ENCODE results near the gene ZFAND3.

The ZFAND3 gene

GRCh38 chr6:37819177-37819801, at the start of gene ZFAND3:
Gene ZFAND3, plus strand, starts transcription at chr6:37819727. Its CDS starts 219 bp downstream, at chr6:37819946.
- DNase-seq (ENCODE audit: low read depth in 2 of 3, low spot score in 2 of 3), result peak; percentile 88 to 93 (median 89)

GRCh38 chr6:37774028-37774680, 45.4 kb upstream of the ZFAND3 start:
- no peak for DNase-seq (ENCODE audit: low read depth in 2 of 3, low spot score in 2 of 3)

GRCh38 chr6:37776566-37776965, 43.0 kb upstream of the ZFAND3 start:
- no peak for DNase-seq (ENCODE audit: low read depth in 2 of 3, low spot score in 2 of 3)

- DNase-seq (ENCODE audit: low read depth in 2 of 3, low spot score in 2 of 3), result no peak
Measured at GRCh38 chr6:37777272-37777834, 42.2 kb upstream of the ZFAND3 start.

- DNase-seq (ENCODE audit: low read depth in 2 of 3, low spot score in 2 of 3), result no peak
Measured at GRCh38 chr6:37779111-37779800, 40.3 kb upstream of the ZFAND3 start.

GRCh38 chr6:37779902-37780628, 39.5 kb upstream of the ZFAND3 start:
- no peak for DNase-seq (ENCODE audit: low read depth in 2 of 3, low spot score in 2 of 3)

GRCh38 chr6:37781788-37782187, 37.7 kb upstream of the ZFAND3 start:
- DNase-seq (ENCODE audit: low read depth in 2 of 3, low spot score in 2 of 3), result no peak

GRCh38 chr6:37783025-37783855, 36.3 kb upstream of the ZFAND3 start:
- DNase-seq (ENCODE audit: low read depth in 2 of 3, low spot score in 2 of 3), result peak in 1 of 3 experiments; percentile 16

GRCh38 chr6:37783856-37784584, 35.5 kb upstream of the ZFAND3 start:
- peak in 2 of 3 experiments; percentile 5 to 11 for DNase-seq (ENCODE audit: low read depth in 2 of 3, low spot score in 2 of 3)

- no peak for DNase-seq (ENCODE audit: low read depth in 2 of 3, low spot score in 2 of 3)
Measured at GRCh38 chr6:37784585-37784967, 35.0 kb upstream of the ZFAND3 start.

- DNase-seq (ENCODE audit: low read depth in 2 of 3, low spot score in 2 of 3), result no peak
Measured at GRCh38 chr6:37785002-37785662, 34.4 kb upstream of the ZFAND3 start.

GRCh38 chr6:37785663-37786270, 33.8 kb upstream of the ZFAND3 start:
- DNase-seq (ENCODE audit: low read depth in 2 of 3, low spot score in 2 of 3), result no peak

- no peak for DNase-seq (ENCODE audit: low read depth in 2 of 3, low spot score in 2 of 3)
Measured at GRCh38 chr6:37787216-37787615, 32.3 kb upstream of the ZFAND3 start.

GRCh38 chr6:37788259-37788658, 31.3 kb upstream of the ZFAND3 start:
- DNase-seq (ENCODE audit: low read depth in 2 of 3, low spot score in 2 of 3), result no peak

GRCh38 chr6:37791156-37791919, 28.2 kb upstream of the ZFAND3 start:
- DNase-seq (ENCODE audit: low read depth in 2 of 3, low spot score in 2 of 3), result peak; percentile 56 to 70 (median 58)

GRCh38 chr6:37792457-37793033, 27.0 kb upstream of the ZFAND3 start:
- no peak for DNase-seq (ENCODE audit: low read depth in 2 of 3, low spot score in 2 of 3)

GRCh38 chr6:37793067-37793466, 26.5 kb upstream of the ZFAND3 start:
- DNase-seq (ENCODE audit: low read depth in 2 of 3, low spot score in 2 of 3), result no peak

GRCh38 chr6:37794825-37795224, 24.7 kb upstream of the ZFAND3 start:
- no peak for DNase-seq (ENCODE audit: low read depth in 2 of 3, low spot score in 2 of 3)
